Activated naive CD8-positive, alpha-beta T cell treated with anti-CD3 and anti-CD28 coated beads for 36 hours (primary cell): ENCODE measurements around the gene FYN. TPM values are rescaled to one million over a fixed set of nuclear protein-coding genes. Genes with fewer than 3 reads are reported as not detected.
A peak's percentile ranks its signal among the peaks of the same experiment; 100 is the strongest.

Source experiments
- DNase-seq: peaks from one replicate; pipeline ENCODE4 v3.0.0; 2021
- H3K27ac Mint-ChIP-seq: one replicate; pipeline ENCODE4 v1.8.0; 2022; ENCODE audit warnings: mild to moderate bottlenecking, moderate library complexity, mixed read lengths
- H3K27me3 Mint-ChIP-seq: one replicate; pipeline ENCODE4 v1.8.0; 2022; ENCODE audit warnings: mild to moderate bottlenecking, mixed read lengths
- H3K36me3 Mint-ChIP-seq: one replicate; pipeline ENCODE4 v1.8.0; 2021; ENCODE audit warnings: mild to moderate bottlenecking, mixed read lengths
- H3K4me1 Mint-ChIP-seq: one replicate; pipeline ENCODE4 v1.8.0; 2021; ENCODE audit warnings: mixed read lengths
- H3K4me3 Mint-ChIP-seq: one replicate; pipeline ENCODE4 v1.8.0; 2022; ENCODE audit warnings: mild to moderate bottlenecking, moderate library complexity, mixed read lengths
- H3K9me3 Mint-ChIP-seq: one replicate; pipeline ENCODE4 v1.8.0; 2022; ENCODE audit warnings: mixed read lengths
- total RNA-seq, 2 experiments: library from RNA; stranded (reverse); gene quantifications; one replicate each; pipeline ENCODE4 v1.2.3, GENCODE V29; 2021

Gene FYN
- total RNA-seq, 2 experiments from 2014 or later, result 390 to 395 TPM

- DNase-seq, result no peak
- no peak overlapping the region for H3K27ac Mint-ChIP-seq
- no peaks in the 10 kb centered on the region for H3K4me1 Mint-ChIP-seq
- no peaks in the 10 kb centered on the region for H3K27me3 Mint-ChIP-seq
- no peaks in the 10 kb centered on the region for H3K9me3 Mint-ChIP-seq
- no peak overlapping the region for H3K4me3 Mint-ChIP-seq
- peaks cover 4% of the 10 kb centered on the region for H3K36me3 Mint-ChIP-seq
Measured at GRCh38 chr6:111631018-111631417, 242.2 kb downstream of the FYN start.

- no peak for DNase-seq
- H3K27me3 Mint-ChIP-seq, result no peaks in the 10 kb centered on the region
- no peak overlapping the region for H3K4me3 Mint-ChIP-seq
- no peaks in the 10 kb centered on the region for H3K9me3 Mint-ChIP-seq
- peaks cover 5% of the 10 kb centered on the region for H3K4me1 Mint-ChIP-seq
- H3K27ac Mint-ChIP-seq, result no peak overlapping the region
- H3K36me3 Mint-ChIP-seq, result peaks cover 4% of the 10 kb centered on the region
Measured at GRCh38 chr6:111628142-111628850, 245.0 kb downstream of the FYN start.

GRCh38 chr6:111626441-111626840 is 246.8 kb downstream of the FYN start:
- H3K27ac Mint-ChIP-seq, result no peak overlapping the region
- peaks cover 2% of the 10 kb centered on the region for H3K36me3 Mint-ChIP-seq
- H3K27me3 Mint-ChIP-seq, result no peaks in the 10 kb centered on the region
- DNase-seq, result no peak
- H3K9me3 Mint-ChIP-seq, result no peaks in the 10 kb centered on the region
- H3K4me3 Mint-ChIP-seq, result no peak overlapping the region
- H3K4me1 Mint-ChIP-seq, result peaks cover 5% of the 10 kb centered on the region

GRCh38 chr6:111625461-111626391 is 247.5 kb downstream of the FYN start:
- Mint-ChIP-seq H3K27me3 (no peaks in the 10 kb centered on the region), H3K4me1 (peaks cover 5% of the 10 kb centered on the region)
- DNase-seq, result peak; percentile 10

GRCh38 chr6:111625099-111625416 is 248.2 kb downstream of the FYN start:
- Mint-ChIP-seq H3K4me1 (peaks cover 5% of the 10 kb centered on the region), H3K9me3 (no peaks in the 10 kb centered on the region)

More at GRCh38 chr6:111625461-111626391, 247.5 kb downstream of the FYN start:
- Mint-ChIP-seq H3K27ac (no peak overlapping the region), H3K36me3 (peaks cover 2% of the 10 kb centered on the region), H3K9me3 (no peaks in the 10 kb centered on the region), H3K4me3 (no peak overlapping the region)

GRCh38 chr6:111624401-111625098 is 248.7 kb downstream of the FYN start:
- Mint-ChIP-seq H3K9me3 (no peaks in the 10 kb centered on the region), H3K27me3 (no peaks in the 10 kb centered on the region), H3K27ac (no peak overlapping the region), H3K36me3 (peaks cover 2% of the 10 kb centered on the region), H3K4me1 (peaks cover 5% of the 10 kb centered on the region), H3K4me3 (no peak overlapping the region)
- DNase-seq, result no peak

More at GRCh38 chr6:111625099-111625416, 248.2 kb downstream of the FYN start:
- H3K36me3 Mint-ChIP-seq, result peaks cover 2% of the 10 kb centered on the region
- no peak overlapping the region for H3K4me3 Mint-ChIP-seq
- no peak overlapping the region for H3K27ac Mint-ChIP-seq
- no peak for DNase-seq
- H3K27me3 Mint-ChIP-seq, result no peaks in the 10 kb centered on the region

- H3K4me3 Mint-ChIP-seq, result no peak overlapping the region
- no peaks in the 10 kb centered on the region for H3K36me3 Mint-ChIP-seq
- DNase-seq, result no peak
- peaks cover 5% of the 10 kb centered on the region for H3K4me1 Mint-ChIP-seq
- H3K27me3 Mint-ChIP-seq, result no peaks in the 10 kb centered on the region
- no peaks in the 10 kb centered on the region for H3K9me3 Mint-ChIP-seq
- no peak overlapping the region for H3K27ac Mint-ChIP-seq
Measured at GRCh38 chr6:111623046-111623718, 250.1 kb downstream of the FYN start.

GRCh38 chr6:111620169-111620568 is 253.1 kb downstream of the FYN start:
- no peak overlapping the region for H3K4me3 Mint-ChIP-seq
- no peak overlapping the region for H3K27ac Mint-ChIP-seq
- H3K27me3 Mint-ChIP-seq, result no peaks in the 10 kb centered on the region
- no peaks in the 10 kb centered on the region for H3K4me1 Mint-ChIP-seq
- no peak for DNase-seq
- H3K9me3 Mint-ChIP-seq, result no peaks in the 10 kb centered on the region
- H3K36me3 Mint-ChIP-seq, result no peaks in the 10 kb centered on the region

GRCh38 chr6:111618407-111618806 is 254.8 kb downstream of the FYN start:
- H3K36me3 Mint-ChIP-seq, result no peaks in the 10 kb centered on the region
- H3K9me3 Mint-ChIP-seq, result no peaks in the 10 kb centered on the region
- no peaks in the 10 kb centered on the region for H3K27me3 Mint-ChIP-seq
- DNase-seq, result no peak
- no peaks in the 10 kb centered on the region for H3K4me1 Mint-ChIP-seq
- H3K27ac Mint-ChIP-seq, result no peak overlapping the region
- no peak overlapping the region for H3K4me3 Mint-ChIP-seq

- no peak for DNase-seq
- no peaks in the 10 kb centered on the region for H3K27me3 Mint-ChIP-seq
- no peaks in the 10 kb centered on the region for H3K9me3 Mint-ChIP-seq
- no peaks in the 10 kb centered on the region for H3K36me3 Mint-ChIP-seq
- H3K4me3 Mint-ChIP-seq, result no peak overlapping the region
- H3K4me1 Mint-ChIP-seq, result no peaks in the 10 kb centered on the region
- H3K27ac Mint-ChIP-seq, result no peak overlapping the region
Measured at GRCh38 chr6:111617149-111617548, 256.1 kb downstream of the FYN start.

GRCh38 chr6:111615916-111616612 is 257.2 kb downstream of the FYN start:
- DNase-seq, result no peak
- Mint-ChIP-seq H3K27ac (no peak overlapping the region), H3K36me3 (no peaks in the 10 kb centered on the region), H3K4me1 (no peaks in the 10 kb centered on the region), H3K9me3 (no peaks in the 10 kb centered on the region), H3K4me3 (no peak overlapping the region), H3K27me3 (no peaks in the 10 kb centered on the region)

- DNase-seq, result no peak
- Mint-ChIP-seq H3K4me1 (no peaks in the 10 kb centered on the region), H3K4me3 (no peak overlapping the region)
Measured at GRCh38 chr6:111614833-111615582, 258.2 kb downstream of the FYN start.

GRCh38 chr6:111612379-111612778 is 260.9 kb downstream of the FYN start:
- H3K4me3 Mint-ChIP-seq, result no peak overlapping the region
- H3K27ac Mint-ChIP-seq, result no peak overlapping the region
- no peak for DNase-seq
- no peaks in the 10 kb centered on the region for H3K4me1 Mint-ChIP-seq
- H3K9me3 Mint-ChIP-seq, result no peaks in the 10 kb centered on the region
- H3K27me3 Mint-ChIP-seq, result no peaks in the 10 kb centered on the region
- no peaks in the 10 kb centered on the region for H3K36me3 Mint-ChIP-seq

More at GRCh38 chr6:111614833-111615582, 258.2 kb downstream of the FYN start:
- Mint-ChIP-seq H3K27ac (no peak overlapping the region), H3K27me3 (no peaks in the 10 kb centered on the region), H3K9me3 (no peaks in the 10 kb centered on the region), H3K36me3 (no peaks in the 10 kb centered on the region)
